Neural progenitor cell (in vitro differentiated cells): ENCODE results near the gene SEMA6A.

Experiments used
- CTCF ChIP-seq: fragments of 200-600 bp; sonication (generic); IDR thresholded peaks from 2 replicates; pipeline ENCODE4 v1.5.1; 2017; ENCODE audit warnings: antibody characterized with exemption, mild to moderate bottlenecking
- EZH2 ChIP-seq: fragments of 200-600 bp; sonication (generic); IDR thresholded peaks from 2 replicates; pipeline ENCODE4 v1.6.1; 2017; ENCODE audit warnings: antibody characterized with exemption, mild to moderate bottlenecking, moderate library complexity

DNA sequence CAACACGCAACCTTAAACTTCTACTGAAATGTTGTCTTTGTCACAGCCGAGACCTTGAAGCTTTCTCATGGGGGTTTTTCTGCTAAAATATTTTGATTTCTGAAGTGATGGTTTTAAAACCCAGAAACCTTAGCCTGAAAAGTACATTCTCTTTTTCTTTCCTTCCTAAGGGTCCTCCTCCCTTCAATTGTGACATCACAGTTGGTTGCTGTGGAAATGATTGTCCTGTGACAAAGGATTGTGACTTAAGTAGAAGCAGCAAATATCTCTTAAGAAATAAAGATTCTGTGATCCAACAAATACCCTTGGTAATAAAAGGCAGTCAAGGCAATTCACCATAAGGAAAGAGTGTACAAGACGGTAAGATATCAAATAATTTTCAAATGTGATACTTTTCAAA is 125.2 kb downstream of the SEMA6A start:
- TF ChIP-seq EZH2, result no peak
- TF ChIP-seq CTCF, result no peak
